ENCODE results near the gene ADCK2.

DNA sequence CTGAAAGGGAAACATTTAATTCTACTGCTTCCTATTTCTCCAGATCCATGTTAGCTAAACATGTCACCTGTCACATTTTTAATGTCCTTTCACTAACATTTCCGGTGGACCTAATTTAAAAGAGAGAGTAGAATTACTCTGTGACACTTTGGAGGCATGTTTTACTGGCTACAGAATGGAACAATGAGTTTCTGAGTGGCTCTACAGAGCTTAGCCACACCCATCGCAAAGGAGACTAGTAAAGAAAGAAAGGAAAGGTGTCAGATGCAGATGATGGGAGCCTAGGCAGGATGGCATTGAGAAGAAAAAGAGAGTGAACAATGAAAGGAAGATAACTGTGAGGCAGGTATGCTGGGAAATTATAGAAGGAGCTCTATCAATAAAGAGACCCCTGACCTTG lies 59.7 kb downstream of the ADCK2 start:
- TF ChIP-seq CTCF (IDR thresholded peaks at IDR 0.05 in 4 of 5, conservative IDR thresholded peaks at IDR 0.05 in 1 of 5) (no peak), POLR2A (IDR thresholded peaks at IDR 0.05) (no peak)
